Peyer's patch (tissue), 4 donors: ENCODE results near the gene ZNF75A.

Experiments
- POLR2A ChIP-seq, 2 donors: fragments of 450-650 bp; IDR thresholded peaks; one replicate each; pipeline ENCODE4 v1.5.1; 2017; ENCODE audit warnings: antibody characterized with exemption in 2 of 2, mild to moderate bottlenecking in 2 of 2, moderate library complexity in 2 of 2
- TF ChIP-seq, protein P1 (sequence below), 6 experiments: fragments of 450-650 bp in 4 of 6; fragments of 200-600 bp in 2 of 6; sonication (generic) in 1 of 6; IDR thresholded peaks; one replicate each; pipeline ENCODE4 v1.5.1; 2017 to 2019; ENCODE audit warnings: antibody characterized with exemption in 6 of 6, mild to moderate bottlenecking in 3 of 6, moderate library complexity in 1 of 6

DNA sequence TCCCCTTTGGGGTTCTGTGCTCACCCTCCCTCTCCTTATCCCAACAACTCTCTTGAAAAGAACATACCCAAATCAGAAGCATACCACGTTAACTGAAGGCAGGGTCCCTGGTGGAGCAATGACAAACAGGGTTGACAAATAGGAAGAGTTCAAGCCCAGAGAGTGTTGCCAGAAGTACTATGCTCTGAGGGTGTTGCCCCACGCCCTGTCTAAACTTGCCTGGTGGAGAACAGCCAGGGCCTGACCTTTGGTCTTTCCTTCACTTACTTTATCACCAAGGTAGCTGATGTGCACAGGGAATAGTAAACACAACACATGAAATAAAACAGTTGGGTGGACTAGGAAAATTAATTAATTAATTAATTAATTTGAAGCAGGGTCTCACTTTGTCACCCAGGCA is 23.3 kb downstream of the ZNF75A start:
- TF ChIP-seq, protein P1, sequence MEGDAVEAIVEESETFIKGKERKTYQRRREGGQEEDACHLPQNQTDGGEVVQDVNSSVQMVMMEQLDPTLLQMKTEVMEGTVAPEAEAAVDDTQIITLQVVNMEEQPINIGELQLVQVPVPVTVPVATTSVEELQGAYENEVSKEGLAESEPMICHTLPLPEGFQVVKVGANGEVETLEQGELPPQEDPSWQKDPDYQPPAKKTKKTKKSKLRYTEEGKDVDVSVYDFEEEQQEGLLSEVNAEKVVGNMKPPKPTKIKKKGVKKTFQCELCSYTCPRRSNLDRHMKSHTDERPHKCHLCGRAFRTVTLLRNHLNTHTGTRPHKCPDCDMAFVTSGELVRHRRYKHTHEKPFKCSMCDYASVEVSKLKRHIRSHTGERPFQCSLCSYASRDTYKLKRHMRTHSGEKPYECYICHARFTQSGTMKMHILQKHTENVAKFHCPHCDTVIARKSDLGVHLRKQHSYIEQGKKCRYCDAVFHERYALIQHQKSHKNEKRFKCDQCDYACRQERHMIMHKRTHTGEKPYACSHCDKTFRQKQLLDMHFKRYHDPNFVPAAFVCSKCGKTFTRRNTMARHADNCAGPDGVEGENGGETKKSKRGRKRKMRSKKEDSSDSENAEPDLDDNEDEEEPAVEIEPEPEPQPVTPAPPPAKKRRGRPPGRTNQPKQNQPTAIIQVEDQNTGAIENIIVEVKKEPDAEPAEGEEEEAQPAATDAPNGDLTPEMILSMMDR (IDR thresholded peaks at IDR 0.05) = no peak
- no peak for TF ChIP-seq POLR2A (IDR thresholded peaks at IDR 0.05)
